GM18502 (cell line): Measurements from ENCODE around the gene CAPN9.

Source experiments
- ATAC-seq: cut with Tn5 transposase; IDR thresholded peaks from one replicate; pipeline ENCODE4 v1.9.1; 2021; ENCODE audit warnings: mild to moderate bottlenecking; ENCODE audit not compliant: unreplicated experiment, poor library complexity

CAPN9 gene

DNA sequence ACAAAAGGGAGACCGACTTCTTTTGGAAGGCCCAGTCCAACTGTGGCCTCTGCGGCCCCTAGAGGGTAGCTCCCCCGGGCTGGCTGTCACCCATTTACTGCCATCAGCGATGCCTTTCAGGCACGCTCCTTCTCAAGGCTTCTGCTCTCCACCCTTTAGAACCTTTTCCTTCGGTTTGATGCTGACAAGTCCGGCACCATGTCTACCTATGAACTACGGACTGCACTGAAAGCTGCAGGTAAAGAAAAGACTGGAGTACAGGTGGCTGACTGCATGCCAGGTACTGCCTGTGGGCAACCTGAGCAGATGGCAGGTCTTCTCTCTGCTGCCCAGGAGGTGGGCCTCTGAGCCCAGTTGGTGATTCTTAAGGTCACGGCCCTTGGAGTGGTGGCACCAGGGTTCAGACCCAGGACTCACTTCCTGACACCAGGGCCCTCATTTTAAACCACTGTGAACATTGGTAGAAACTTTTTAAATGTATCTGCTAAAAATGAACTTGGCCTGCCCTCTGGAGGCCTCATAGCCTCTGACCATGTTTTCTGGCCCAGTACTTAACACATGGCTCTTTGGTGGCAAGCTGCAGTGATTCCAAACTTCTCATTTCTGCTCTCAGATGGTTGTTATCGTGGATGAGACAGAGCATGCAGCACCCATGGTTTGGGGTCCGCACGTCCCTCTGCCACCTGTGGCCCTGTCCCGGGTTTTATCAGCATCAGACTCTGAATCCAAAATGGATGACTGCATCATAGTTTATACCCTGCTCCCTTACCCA, 45.7 kb downstream of the CAPN9 start:
- no peak for ATAC-seq

- ATAC-seq = no peak
Observed at GRCh38 chr1:230793463-230793745, 46.2 kb downstream of the CAPN9 start.

- ATAC-seq = no peak
Observed at GRCh38 chr1:230794431-230794830, 47.2 kb downstream of the CAPN9 start.

- no peak for ATAC-seq
Observed at GRCh38 chr1:230794871-230795605, 47.9 kb downstream of the CAPN9 start.

DNA sequence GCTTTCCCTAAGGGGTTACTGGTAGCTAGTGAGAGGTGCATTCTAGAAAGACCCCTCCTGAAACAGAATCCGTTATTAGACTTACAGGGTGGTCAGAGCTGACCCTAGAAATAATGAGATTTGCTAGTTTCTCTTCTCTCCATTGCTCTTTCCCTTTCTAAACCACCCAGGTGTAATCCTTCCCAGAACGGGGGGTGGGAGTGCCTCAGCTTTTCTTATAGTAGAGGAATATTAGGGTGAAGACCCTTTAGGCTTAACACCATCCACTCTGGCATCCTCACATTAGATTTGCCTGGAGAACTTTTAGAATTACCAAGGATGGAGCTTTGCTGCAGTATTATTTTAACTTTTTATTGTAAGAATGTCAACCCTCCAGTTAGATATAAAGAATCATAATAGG, 49.4 kb downstream of the CAPN9 start:
- ATAC-seq = no peak

DNA sequence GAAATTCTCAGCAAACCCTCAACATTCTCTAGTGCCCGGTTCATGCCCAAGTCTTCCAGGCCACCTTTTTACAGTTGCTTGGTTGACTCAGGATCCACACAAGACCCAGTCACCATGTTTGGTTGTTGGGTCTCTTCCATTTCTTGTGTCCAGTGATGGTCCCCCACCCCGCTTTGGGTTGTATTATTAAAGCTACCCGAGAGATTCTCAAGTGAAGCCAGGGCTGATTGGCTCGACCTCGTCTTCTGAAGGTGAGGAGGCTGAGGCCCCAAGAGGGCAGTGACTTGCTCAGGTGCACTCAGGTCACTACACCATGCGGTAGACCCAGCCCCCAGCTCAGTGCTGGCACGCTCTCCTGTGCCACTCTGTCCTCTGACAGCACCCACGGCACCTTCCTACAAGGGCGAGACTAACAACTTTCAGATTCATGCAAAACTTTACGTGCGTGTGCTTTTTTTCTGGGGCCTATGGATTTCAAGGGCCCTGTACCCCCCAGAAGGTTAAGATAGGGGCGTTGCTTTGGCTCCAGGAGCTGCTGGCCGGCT, 50.3 kb downstream of the CAPN9 start:
- ATAC-seq = no peak

DNA sequence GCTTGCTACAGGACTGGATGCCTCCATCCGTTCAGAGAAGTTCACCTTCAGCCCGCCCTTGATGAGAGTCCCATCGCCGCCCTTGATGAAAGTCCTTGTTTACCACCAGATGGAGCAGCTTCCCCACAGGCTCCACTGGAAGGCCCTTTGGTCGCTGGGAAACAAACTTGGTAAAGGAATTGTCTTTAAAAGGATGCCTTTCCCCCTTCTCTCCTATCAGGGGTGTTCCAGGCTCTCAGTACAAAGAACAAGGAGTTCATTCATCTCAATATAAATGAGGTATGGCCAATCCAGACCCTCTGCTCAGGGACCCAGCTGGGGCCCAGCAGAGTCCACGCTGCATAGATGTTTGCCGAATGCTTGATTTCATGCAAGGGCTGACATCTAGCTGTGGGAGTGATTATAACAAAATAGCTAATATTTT, 50.8 kb downstream of the CAPN9 start:
- ATAC-seq = no peak

DNA sequence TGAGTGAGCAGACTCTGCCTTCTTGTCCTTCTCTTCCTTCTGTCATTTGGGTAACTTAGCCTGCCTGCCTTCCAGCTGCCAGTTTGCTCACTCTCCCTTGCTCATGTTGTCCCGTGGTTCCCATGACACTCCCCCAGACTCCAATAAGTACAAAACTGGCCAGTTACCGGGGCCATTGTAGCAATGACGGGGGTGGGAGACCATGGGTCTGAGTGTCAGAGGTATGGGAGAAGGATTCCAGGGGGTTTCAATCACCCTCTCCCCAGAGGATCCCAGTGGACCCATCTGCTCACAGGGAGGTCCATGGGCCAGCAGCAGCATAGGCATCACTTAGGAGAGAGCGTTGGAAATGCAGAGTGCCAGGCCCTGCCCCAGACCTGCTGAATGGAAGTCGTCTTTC, 51.3 kb downstream of the CAPN9 start:
- no peak for ATAC-seq

DNA sequence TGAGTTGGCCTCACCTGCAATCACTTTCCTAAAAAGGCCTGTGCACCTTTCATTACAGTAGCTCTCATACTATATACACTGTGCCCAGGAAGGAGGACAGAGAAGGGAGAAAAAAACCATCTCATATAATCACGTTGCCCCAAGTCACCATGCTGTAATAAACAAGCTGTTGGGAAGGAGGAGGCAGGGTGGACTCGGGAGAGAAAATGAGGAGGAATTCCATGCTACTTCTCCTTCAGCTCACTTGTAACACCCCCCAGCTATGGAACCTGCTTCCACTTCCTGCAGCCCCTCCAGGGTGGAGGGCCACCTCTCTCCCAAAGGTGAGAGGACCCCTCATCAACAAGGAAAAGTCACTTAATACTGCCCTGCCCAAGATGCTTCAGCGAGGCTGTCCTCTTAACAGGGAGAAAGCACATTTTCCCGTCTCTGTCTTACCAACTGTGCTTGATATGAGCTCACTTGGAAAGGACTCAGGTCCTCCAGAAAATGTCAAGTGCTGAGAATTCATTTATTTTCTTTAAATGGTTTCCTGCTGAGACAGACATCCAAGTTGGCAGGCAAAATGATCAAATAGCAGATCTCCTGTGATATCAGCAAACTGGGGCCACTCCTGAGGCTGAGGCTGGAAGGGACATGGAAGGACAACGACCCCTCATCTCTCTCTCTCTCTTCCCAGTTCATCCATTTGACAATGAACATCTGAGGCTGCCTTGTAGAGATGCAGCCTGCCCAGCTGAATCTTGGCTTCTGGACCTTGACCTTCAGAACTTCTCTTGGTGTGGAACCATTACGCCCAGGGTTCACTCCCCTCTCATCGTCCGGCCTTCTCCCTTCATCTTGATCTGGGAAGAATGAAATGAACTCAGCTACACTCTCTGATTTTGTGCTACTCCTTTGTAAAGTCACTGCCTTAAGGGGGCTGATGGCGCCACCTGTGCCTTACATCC, 54.0 kb downstream of the CAPN9 start:
- no peak for ATAC-seq

GRCh38 chr1:230804396-230804795, 57.2 kb downstream of the CAPN9 start:
- ATAC-seq = no peak

GRCh38 chr1:230806552-230806951, 59.4 kb downstream of the CAPN9 start:
- ATAC-seq = no peak

GRCh38 chr1:230807029-230807428, 59.8 kb downstream of the CAPN9 start:
- no peak for ATAC-seq

GRCh38 chr1:230807561-230808280, 60.5 kb downstream of the CAPN9 start:
- no peak for ATAC-seq

- ATAC-seq = no peak
Observed at GRCh38 chr1:230808281-230808872, 61.2 kb downstream of the CAPN9 start.

GRCh38 chr1:230809256-230809990, 62.2 kb downstream of the CAPN9 start:
- no peak for ATAC-seq

GRCh38 chr1:230812568-230812967, 65.4 kb downstream of the CAPN9 start:
- no peak for ATAC-seq

DNA sequence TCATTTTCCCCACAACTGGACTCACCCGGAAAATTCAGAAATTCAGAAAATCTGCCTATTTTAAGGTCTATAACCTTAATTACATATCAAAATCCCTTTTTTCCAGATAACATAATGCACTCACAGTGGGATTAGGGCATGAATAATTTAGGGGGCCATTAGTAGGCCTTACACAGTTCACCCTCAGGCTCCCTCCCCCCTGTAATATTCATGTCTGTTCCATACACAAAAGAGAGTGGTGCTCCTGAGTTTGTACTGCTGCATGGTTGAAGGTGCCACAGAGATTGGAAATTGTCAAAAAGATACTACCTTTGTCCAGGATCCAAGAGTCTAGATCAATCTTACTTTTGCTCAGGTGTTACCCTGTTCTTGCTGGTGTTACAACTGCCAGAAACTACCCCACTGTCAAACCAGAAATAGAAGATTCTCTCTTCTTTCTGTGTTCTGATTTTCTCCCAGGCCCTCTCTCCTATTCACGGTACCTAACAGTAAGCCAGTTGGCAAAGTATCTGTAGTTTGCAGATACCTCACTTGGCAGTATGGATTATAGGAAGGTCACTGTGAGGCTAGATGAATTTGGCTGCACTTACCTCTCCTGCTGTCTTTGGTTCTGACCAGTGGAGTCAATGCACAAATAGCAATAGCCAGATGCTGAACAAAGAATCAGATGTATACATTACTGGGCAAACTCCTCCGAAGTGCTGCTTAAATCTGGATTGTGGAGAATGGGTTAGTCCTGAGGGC, 67.9 kb downstream of the CAPN9 start:
- no peak for ATAC-seq

GRCh38 chr1:230816018-230816417, 68.8 kb downstream of the CAPN9 start:
- ATAC-seq = no peak
